ENCODE data around the gene TBC1D22B.

The TBC1D22B gene

GRCh38 chr6:37357288-37357687, 99.7 kb downstream of the TBC1D22B start:
- H2AFZ ChIP-seq (ENCODE audit: low read depth, low read length, severe bottlenecking), result no peak overlapping the region
- no peaks in the 10 kb centered on the region for H3K9me2 ChIP-seq (replicated peaks; ENCODE audit: insufficient read depth, low read length)
- TF ChIP-seq EZH2phosphoT487 (conservative IDR thresholded peaks at IDR 0.05; ENCODE audit: low read length) (no peak), CTCF (IDR thresholded peaks at IDR 0.05; ENCODE audit: insufficient read depth, low read length, poor library complexity, severe bottlenecking) (no peak)
- no peak overlapping the region for H3K9ac ChIP-seq (ENCODE audit: low read length)
- no peaks in the 10 kb centered on the region for H3K36me3 ChIP-seq (ENCODE audit: low read length)
- peaks cover 9% of the 10 kb centered on the region for H4K20me1 ChIP-seq (ENCODE audit: low read depth, low read length)
- peaks cover 57% of the 10 kb centered on the region for H3K79me2 ChIP-seq (ENCODE audit: insufficient read depth, low read length)
- H3K27ac ChIP-seq (ENCODE audit: low read depth, low read length), result no peak overlapping the region
- no peak overlapping the region for H3K4me3 ChIP-seq (ENCODE audit: insufficient read depth, low read length, poor library complexity, severe bottlenecking)
- no peaks in the 10 kb centered on the region for H3F3A ChIP-seq (ENCODE audit: insufficient read depth)
- no peaks in the 10 kb centered on the region for H3K9me3 ChIP-seq (ENCODE audit: insufficient read depth, low read length)
- H3K27me3 ChIP-seq (ENCODE audit: low read length), result no peaks in the 10 kb centered on the region
- no peak overlapping the region for H3K4me2 ChIP-seq (ENCODE audit: low read depth, low read length, poor library complexity, severe bottlenecking)

GRCh38 chr6:37357860-37358259, 100.3 kb downstream of the TBC1D22B start:
- Histone ChIP-seq H3K9me3 (ENCODE audit: insufficient read depth, low read length) (no peaks in the 10 kb centered on the region), H3K9ac (ENCODE audit: low read length) (no peak overlapping the region), H3K27me3 (ENCODE audit: low read length) (no peaks in the 10 kb centered on the region), H3K9me2 (replicated peaks; ENCODE audit: insufficient read depth, low read length) (no peaks in the 10 kb centered on the region), H4K20me1 (ENCODE audit: low read depth, low read length) (peaks cover 9% of the 10 kb centered on the region), H2AFZ (ENCODE audit: low read depth, low read length, severe bottlenecking) (no peak overlapping the region), H3K4me2 (ENCODE audit: low read depth, low read length, poor library complexity, severe bottlenecking) (no peak overlapping the region), H3K27ac (ENCODE audit: low read depth, low read length) (no peak overlapping the region), H3K4me3 (ENCODE audit: insufficient read depth, low read length, poor library complexity, severe bottlenecking) (no peak overlapping the region), H3K79me2 (ENCODE audit: insufficient read depth, low read length) (peaks cover 57% of the 10 kb centered on the region), H3F3A (ENCODE audit: insufficient read depth) (no peaks in the 10 kb centered on the region), H3K36me3 (ENCODE audit: low read length) (no peaks in the 10 kb centered on the region)
- no peak for TF ChIP-seq EZH2phosphoT487 (conservative IDR thresholded peaks at IDR 0.05; ENCODE audit: low read length)
- no peak for TF ChIP-seq CTCF (IDR thresholded peaks at IDR 0.05; ENCODE audit: insufficient read depth, low read length, poor library complexity, severe bottlenecking)

GRCh38 chr6:37359039-37359438, 101.5 kb downstream of the TBC1D22B start:
- no peaks in the 10 kb centered on the region for H3K9me2 ChIP-seq (replicated peaks; ENCODE audit: insufficient read depth, low read length)
- H3K9me3 ChIP-seq (ENCODE audit: insufficient read depth, low read length), result no peaks in the 10 kb centered on the region
- peaks cover 55% of the 10 kb centered on the region for H3K79me2 ChIP-seq (ENCODE audit: insufficient read depth, low read length)
- H3K36me3 ChIP-seq (ENCODE audit: low read length), result 0 out of 2 replicates have a peak, but pooled peaks cover 6% of the 10 kb centered on the region
- no peak overlapping the region for H3K27ac ChIP-seq (ENCODE audit: low read depth, low read length)
- H3F3A ChIP-seq (ENCODE audit: insufficient read depth), result no peaks in the 10 kb centered on the region
- H3K4me3 ChIP-seq (ENCODE audit: insufficient read depth, low read length, poor library complexity, severe bottlenecking), result no peak overlapping the region
- peaks cover 9% of the 10 kb centered on the region for H4K20me1 ChIP-seq (ENCODE audit: low read depth, low read length)
- no peak overlapping the region for H2AFZ ChIP-seq (ENCODE audit: low read depth, low read length, severe bottlenecking)
- TF ChIP-seq CTCF (IDR thresholded peaks at IDR 0.05; ENCODE audit: insufficient read depth, low read length, poor library complexity, severe bottlenecking) (no peak), EZH2phosphoT487 (conservative IDR thresholded peaks at IDR 0.05; ENCODE audit: low read length) (no peak)
- no peak overlapping the region for H3K9ac ChIP-seq (ENCODE audit: low read length)
- no peaks in the 10 kb centered on the region for H3K27me3 ChIP-seq (ENCODE audit: low read length)
- no peak overlapping the region for H3K4me2 ChIP-seq (ENCODE audit: low read depth, low read length, poor library complexity, severe bottlenecking)

All from SU-DHL-6 (cell line).